ENCODE data around the gene UBB.
A peak's percentile ranks its signal among the peaks of the same experiment; 100 is the strongest.
"Not testable (repeated sequence)": the region's sequence is repeated elsewhere in the genome, so short reads cannot be mapped to it uniquely, and the experiment has no call there.

UBB gene

DNA sequence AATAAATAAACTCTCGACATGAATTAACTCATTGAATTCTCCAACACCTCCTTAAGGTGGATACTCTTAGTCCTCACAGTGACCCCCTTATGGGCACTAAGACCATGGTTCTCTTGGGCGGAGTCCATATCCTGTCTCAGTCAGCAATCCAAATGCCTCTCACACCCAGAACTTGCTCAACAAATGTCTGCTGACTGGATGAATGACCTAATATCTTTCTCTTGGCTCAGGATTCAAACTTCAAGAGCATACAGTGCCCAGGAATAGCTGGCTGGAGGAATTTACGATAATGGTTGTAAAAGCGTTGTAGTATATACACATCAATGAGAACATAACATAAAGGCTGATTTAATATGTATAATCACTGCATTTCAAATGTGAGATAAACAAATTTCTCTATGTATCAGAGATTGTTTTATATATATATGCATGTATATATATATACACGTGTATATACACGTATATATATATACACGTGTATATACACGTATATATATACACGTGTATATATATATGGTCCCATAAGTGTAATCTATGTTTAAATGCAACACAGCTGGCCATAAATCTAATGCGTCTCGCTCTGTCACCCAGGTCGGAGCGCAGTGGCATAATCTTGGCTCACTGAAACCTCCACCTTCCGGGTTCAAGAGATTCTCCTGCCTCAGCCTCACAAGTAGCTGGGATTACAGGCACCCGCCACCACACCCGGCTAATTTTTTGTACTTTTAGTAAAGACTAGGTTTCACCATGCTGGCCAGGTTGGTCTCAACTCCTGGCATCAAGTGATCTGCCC lies 6.5 kb upstream of the UBB start:
- DNase-seq (ENCODE audit: low read depth in 2 of 2): no peak

DNA sequence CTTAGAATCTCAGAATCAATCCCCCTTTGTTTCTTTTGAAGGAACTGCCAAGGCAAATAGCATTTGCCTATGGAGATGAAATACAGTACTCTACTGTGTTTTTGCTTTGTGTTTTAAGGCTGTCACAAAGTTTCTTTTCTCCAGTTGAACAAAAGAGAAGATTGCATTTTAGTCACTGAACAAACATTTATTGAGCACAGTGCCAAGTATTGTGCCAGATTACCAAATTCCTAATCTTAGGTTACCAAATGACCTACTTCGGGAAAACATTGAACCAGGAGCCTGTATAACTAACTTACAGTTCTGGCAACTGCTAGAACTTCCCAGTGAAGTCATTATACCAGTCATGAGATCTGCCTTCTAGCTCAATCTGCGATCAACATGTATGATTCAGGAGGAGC lies 3.0 kb upstream of the UBB start:
- DNase-seq (ENCODE audit: low read depth in 2 of 2): no peak

DNA sequence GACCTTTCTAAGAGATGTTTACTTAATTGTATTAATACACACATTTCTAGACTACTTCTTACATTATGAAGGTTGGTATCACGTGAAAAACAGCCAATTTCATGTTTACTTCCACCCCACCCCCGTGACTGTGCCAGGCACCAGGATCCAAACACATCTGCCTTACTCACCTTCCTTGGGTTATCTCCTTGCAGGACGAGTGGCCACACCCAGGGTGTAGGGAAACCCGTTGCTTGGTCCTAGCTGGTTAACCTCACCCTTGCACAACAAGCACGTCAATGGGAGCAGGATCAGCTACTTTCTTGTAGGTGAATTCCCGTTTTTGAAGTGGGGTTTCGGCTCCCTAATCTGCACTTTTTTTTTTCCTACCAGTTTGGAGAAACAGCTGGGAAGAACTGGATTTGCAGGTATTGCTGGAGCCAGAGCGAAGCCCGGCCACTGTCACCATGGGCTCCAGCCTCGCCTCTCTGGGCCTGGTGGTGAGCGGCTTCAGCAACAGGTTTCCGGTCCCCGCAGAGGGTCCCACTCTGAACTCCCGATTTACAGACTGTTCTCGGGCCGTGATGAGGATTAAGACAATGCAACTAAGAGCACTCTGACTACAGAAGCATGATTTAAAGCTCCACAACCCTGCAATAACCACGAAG lies 2.1 kb upstream of the UBB start:
- DNase-seq (ENCODE audit: low read depth in 2 of 2): no peak

DNA sequence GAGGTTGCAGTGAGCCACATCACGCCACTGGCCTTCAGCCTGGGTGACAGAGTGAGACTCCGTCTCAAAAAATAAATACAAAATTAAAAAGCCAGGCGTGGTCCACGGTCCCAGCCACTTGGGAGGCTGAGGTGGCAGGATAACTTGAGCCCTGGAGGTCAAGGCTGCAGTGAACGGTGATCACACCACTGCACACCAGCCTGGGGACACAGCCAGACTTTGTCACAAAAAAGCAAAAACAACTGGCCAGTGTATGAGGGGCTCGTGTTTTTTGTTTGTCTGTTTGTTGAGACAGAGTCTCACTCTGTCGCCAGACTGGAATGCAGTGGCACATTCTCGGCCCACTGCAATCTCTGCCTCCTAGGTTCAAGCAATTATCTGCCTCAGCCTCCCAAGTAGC lies 1.2 kb upstream of the UBB start:
- DNase-seq (ENCODE audit: low read depth in 2 of 2): no peak

DNA sequence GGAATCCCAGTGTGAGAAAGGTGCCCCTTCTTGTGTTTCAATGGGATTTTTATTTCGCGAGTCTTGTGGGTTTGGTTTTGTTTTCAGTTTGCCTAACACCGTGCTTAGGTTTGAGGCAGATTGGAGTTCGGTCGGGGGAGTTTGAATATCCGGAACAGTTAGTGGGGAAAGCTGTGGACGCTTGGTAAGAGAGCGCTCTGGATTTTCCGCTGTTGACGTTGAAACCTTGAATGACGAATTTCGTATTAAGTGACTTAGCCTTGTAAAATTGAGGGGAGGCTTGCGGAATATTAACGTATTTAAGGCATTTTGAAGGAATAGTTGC lies 567 bp downstream of the UBB start:
- DNase-seq (ENCODE audit: low read depth in 2 of 2): peak; percentile 14 to 24

DNA sequence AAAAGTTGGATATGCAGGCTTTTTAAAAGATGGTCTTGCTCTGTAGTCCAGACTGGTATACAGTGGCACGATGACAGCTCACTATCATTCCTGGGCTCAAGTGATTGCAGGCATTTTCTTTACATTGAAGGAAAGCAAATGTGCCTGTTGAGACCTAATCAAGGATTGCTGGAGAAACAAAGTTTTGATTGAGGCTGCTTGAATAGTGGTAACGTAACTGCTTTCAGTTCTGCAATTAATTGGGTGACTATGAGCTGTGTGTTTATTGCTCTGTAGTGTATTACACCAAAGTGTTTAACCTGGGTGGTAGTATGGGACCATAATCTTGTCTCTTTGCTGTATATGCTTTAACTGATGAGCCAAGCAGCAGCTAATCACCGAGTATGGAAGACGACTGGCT lies 2.3 kb downstream of the UBB start:
- DNase-seq (ENCODE audit: low read depth in 2 of 2): no peak

DNA sequence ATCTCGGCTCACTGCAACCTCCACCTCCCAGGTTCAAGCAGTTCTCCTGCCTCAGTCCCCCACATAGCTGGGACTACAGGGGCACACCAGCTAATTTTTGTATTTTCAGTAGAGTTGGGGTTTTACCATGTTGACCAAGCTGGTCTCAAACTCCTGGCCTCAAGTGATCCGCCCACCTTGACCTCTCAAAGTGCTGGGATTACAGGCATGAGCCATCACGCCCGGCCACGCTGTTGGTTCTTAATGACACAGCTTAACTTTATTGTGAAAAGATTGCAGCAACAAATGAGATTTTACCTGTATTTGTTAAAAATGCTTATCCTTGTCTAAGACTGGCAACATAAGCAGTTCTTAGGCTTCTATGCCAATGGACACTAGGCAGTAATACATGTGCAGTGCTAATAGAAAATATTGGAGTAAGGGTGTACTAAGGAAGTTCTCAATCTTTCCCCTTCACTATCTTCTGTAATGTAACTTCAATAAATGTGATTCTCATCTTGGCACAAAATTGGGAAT lies 2.9 kb downstream of the UBB start:
- DNase-seq (ENCODE audit: low read depth in 2 of 2): no peak

DNA sequence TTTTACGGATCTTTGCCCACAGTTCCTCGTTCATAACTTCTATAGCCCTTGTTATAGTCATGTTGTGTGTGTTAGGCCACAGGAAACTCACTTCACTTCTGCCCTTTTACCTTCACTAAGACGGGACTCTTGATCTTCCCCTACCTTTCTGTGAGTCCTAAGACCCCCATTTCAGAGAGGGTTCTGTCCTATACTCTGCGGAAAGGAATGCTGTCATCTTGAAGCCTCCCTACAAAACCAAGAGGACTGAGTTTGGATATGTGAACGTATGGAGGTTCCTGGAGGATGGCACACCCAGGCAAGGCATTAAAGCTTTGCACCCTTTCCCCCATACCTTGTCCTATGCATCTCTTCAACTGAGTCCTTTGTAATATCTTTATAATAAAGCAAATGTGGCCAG lies 3.7 kb downstream of the UBB start:
- no peak for DNase-seq (ENCODE audit: low read depth in 2 of 2)

DNA sequence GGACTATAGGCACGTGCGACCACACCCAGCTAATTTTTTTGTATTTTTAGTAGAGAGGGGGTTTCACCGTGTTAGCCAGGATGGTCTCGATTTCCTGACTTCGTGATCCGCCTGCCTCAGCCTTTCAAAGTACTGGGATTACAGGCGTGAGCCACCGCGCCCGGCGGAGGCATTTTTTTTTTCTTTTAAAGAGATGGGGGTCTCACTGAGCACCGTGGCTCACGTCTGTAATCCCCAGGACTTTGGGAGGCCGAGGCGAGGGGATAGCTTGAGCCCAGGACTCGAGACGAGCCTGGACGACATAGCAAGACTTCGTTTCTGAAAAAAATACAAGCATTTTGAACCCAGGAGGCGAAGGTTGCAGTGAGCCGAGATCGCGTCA lies 5.2 kb downstream of the UBB start:
- DNase-seq (ENCODE audit: low read depth in 2 of 2): not testable (repeated sequence)

DNA sequence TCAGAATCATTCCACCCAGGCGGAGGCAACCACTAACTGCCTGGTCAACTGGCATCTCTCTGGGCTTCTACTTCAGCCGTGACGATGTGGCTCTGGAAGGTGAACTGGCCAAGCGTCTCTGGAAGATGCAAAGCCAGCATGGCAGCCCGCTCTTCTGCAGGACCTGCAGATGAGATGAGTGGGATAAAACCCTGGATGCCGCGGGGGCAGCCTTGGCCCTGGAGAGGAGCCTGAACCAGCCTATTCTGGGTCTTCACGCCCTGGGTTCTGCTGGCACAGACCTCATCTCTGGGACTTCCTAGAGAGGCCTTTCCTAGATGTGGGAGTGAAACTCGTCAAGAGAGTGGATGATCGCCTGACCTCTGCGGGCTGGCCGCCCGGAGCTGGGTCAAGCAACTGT lies 10.6 kb downstream of the UBB start:
- DNase-seq (ENCODE audit: low read depth in 2 of 2): no peak

DNA sequence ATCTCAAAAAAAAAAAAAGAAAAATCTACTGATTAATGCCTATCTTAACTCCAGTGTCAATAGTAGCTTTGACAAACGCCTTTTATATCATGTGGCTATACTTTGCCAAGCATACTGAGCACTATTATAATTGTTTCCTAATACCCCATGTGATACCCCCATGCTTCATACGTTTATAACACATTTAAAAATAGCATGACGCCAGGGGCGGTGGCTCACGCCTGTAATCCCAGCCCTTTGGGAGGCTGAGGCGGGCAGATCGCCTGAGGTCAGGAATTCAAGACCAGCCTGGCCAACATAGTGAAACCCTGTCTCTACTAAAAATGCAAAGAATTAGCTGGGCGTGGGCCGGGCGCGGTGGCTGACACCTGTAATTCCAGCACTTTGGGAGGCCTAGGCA lies 11.6 kb downstream of the UBB start:
- DNase-seq (ENCODE audit: low read depth in 2 of 2): not testable (repeated sequence)

DNA sequence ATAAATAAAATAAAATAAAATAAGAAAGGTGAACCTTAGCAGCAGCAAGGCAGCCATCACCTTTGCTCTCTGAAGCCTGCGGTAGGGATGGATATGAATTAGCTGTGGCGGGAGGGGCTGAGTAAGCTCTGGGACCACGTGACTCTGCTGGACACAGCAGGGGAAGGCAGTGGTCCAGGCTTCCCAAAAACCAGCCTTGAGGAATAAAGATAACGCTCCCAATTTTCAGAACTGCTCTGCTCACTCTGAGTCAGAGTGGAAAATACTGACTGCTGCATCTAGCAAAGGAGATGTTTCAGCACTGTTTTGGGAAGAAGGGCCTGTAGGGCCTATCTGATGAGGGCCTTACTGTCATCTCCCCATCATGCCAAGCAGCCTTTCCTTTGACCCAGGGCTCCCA lies 15.0 kb downstream of the UBB start:
- DNase-seq (ENCODE audit: low read depth in 2 of 2): not testable (repeated sequence)

DNA sequence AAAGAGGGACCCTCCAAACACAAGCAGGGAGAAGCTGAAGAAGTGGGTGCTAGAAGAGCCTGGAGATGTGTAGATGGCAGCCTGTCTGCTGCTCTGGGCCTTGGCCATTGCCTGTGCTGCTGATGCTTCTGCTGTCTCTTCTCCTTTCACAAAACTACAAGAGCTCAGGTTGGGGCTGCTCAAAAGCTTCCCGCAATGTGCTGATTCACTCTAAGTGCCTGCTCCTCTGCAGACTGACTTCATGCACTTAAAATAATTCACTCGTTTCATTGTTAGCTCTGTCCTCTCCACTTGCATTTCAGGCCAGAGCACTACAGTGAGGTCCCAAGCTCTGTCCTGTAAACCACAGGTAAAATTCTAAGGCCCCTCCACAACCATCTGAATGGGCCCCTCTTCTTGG lies 15.8 kb downstream of the UBB start:
- DNase-seq (ENCODE audit: low read depth in 2 of 2): not testable (repeated sequence)

DNA sequence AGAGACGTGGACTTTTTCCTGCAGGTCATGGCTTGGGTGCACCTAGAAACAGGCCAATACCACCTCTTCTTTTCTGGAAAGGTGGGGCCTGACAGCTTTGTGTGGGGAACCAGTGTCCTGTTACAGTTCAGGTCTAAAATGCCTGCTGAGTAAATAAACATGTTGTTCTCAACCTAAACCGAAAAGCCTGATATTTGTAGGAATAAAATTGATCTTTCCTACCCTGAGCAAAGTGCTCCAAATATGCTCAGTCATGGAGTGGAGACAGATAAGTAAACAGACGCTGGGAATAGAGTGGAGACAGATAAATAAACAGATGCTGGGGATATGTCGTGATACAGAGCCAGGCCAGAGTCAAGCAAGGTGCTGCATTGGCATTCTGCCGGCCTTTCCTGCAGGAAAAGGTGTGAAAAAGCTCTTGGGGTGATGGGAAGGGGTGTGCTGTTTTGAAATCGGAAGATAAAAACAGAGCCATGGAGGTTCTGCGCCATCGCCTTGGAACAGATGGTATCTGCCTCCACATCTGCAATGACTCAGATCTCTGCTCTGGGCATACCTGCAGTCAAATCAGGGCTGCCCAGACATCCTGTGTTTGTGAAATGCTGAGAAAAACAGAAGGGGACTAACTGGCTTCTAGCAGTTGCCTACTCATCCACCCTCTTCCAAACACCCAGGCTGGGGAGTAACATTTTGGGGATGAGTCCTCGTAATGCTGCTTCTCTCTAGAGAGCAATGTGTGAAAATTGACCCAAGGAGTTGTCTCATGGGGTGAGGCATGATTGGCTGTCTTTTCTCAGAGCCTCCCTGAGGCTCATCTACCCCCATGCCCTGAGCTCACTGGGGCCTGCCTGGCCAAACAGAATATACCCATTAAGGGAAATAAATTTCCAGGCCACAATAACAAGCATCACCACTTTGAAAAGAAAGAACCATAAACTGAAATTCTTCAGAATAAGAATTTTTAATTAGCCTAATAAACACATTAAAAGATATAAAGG lies 17.7 kb downstream of the UBB start:
- DNase-seq (ENCODE audit: low read depth in 2 of 2): no peak

DNA sequence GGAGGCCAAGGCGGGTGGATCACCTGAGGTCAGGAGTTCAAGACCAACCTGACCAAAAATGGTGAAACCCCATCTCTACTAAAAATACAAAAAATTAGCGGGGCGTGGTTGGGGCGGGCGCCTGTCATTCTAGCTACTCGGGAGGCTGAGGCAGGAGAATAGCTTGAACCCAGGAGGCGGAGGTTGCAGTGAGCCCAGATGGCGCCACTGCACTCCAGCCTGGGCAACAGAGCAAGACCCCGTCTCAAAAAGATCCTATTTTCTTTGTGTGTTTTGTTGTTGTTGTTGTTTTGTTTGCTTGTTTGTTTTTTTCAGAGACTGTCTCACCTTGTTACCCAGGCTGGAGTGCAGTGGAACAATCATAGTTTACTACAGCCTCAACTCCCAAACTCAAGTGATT lies 23.0 kb downstream of the UBB start:
- DNase-seq (ENCODE audit: low read depth in 2 of 2): not testable (repeated sequence)

DNA sequence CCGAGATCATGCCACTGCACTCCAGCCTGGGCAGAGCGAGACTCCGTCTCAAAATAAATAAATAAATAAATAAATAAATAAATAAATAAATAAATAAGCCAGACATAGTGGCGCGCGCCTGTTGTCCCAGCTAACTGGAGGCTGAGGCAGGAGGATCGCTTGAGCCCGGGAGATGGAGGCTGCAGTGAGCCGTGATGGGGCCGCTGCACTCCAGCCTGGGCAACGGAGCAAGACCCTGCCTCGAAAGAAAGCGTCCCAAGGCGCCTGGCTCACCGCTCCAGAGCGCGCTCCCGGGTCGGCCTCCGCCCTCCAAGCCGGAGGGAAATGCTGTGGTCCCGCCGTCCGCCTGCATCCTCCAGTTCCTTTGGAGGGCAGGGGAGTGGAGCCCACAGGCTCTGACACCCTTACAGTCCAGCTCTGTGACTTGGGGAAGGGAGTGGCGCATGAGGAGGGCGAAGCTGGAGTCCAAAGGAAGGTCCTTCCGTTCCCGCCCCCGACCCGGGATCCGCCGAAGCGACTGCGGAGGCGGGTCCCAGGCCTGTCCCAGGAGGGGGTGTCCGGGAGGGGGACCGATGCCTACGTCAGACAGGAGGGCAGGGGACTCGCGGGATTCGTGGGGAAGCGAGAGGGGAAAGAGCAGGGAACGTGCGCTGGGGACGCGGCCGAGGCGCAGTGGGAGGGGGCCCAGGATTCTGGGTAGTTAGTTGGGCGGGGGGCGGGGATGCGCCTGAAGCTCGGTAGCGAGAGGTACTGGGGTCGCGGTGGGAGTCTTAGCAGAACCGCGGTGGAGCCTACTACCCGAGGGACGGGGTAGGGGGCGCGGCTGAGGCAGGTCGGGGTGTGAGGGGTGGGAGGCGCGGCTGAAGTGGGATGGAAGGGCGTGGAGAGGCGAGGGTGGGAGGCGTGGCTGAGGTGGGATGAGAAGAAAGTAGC lies 26.1 kb downstream of the UBB start:
- DNase-seq (ENCODE audit: low read depth in 2 of 2): no peak

DNA sequence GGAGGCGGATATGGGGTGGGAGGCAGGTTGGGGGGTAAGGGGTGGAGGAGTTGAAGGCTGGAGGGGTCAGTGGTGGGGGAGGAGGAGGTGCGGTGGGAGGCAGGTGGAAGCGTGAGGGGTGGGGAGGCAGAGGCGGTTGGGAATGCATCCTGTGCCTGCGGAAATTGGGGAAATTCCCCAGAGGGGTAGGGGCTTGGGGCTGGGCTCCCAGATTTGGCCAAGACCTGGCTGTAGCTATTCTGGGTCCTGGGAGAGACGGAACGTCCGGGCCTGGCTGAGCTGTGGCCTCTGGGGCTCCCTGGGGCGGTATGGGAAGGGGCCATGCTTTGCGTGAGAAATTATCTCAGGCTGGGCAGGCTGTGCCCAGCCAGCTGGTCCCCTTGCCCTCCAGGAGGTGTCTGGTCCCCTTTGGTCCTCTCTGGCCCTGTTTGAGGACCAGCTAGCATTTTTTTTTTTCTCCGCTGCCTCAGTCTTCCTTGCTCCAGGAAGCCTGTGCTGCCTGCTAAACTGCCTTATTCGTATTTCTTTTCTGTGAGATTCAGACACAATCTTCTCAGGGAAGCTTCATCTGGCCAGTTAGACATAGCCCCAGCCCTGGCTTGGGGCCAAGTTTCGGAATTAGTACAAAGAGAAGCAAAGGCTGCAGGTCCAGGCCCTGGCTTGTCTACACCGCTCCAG lies 27.2 kb downstream of the UBB start:
- DNase-seq (ENCODE audit: low read depth in 2 of 2): no peak

DNA sequence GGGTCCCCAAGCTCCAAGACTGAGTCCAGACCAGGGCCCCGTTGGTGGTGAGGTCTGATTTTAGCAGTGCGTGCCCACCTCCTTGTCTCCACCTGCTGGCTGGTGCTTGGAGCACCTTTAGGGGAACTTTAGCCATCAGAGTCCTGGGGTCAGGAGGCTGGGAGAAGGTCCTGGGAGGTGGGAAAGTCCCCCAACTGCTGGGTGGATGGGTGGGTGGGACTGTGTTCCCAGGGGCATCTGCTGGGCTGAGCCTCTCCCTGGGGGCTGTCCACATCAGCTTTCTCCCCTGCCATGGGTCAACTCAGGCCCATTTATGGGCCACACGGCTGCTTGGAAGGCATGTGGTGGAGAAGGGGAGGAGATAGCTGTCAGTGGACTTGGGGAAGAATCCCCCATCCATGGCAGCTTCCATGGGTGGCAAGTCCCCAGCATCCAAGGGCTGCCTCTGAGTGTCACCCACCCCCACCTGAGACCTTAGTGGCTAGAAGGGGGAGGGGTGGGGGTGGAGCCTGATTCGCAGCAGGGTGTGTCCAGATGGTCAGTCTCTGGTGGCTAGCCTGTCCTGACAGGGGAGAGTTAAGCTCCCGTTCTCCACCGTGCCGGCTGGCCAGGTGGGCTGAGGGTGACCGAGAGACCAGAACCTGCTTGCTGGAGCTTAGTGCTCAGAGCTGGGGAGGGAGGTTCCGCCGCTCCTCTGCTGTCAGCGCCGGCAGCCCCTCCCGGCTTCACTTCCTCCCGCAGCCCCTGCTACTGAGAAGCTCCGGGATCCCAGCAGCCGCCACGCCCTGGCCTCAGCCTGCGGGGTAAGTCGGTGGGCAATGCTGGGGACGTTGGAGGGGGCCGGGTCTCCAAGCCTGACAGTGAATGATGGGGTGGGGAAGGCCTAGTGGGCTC lies 34.4 kb downstream of the UBB start, which contains the start of gene TRPV2:
Gene TRPV2, plus strand, starts transcription at position 541 of the 894 bp plus-strand sequence. CDS start 2,098 bp downstream, outside the sequence.
- no peak for DNase-seq (ENCODE audit: low read depth in 2 of 2)

DNA sequence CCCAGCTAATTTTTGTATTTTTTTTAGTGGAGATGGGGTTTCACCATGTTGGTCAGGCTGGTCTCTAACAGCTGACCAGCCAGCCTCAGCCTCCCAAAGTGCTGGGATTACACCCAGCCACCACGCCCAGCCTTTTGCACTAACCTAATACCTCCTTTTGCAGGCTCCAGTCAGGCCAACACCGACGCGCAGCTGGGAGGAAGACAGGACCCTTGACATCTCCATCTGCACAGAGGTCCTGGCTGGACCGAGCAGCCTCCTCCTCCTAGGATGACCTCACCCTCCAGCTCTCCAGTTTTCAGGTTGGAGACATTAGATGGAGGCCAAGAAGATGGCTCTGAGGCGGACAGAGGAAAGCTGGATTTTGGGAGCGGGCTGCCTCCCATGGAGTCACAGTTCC lies 36.5 kb downstream of the UBB start:
- no peak for DNase-seq (ENCODE audit: low read depth in 2 of 2)

Data from activated CD8-positive, alpha-beta memory T cell treated with anti-CD3 and anti-CD28 coated beads for 4 hours (primary cell).